HEK293T (cell line): ENCODE results near the gene MAD2L1.

Experiments used
- CTBP1 ChIP-seq: fragments of 450-650 bp; IDR thresholded peaks from 2 replicates; pipeline ENCODE4 v1.6.1; 2016; ENCODE audit warnings: borderline replicate concordance
- FOXA1 ChIP-seq: fragments of 450-650 bp; IDR thresholded peaks from 2 replicates; pipeline ENCODE4 v1.6.1; 2016; ENCODE audit warnings: mild to moderate bottlenecking
- FOXM1 ChIP-seq: fragments of 450-650 bp; IDR thresholded peaks from 2 replicates; pipeline ENCODE4 v1.6.1; 2017; ENCODE audit warnings: mild to moderate bottlenecking, borderline replicate concordance
- NFRKB ChIP-seq: fragments of 450-650 bp; IDR thresholded peaks from 2 replicates; pipeline ENCODE4 v1.6.1; 2016; ENCODE audit warnings: mild to moderate bottlenecking, moderate library complexity
- TARDBP ChIP-seq: fragments of 450-650 bp; IDR thresholded peaks from 2 replicates; pipeline ENCODE4 v1.6.1; 2016

GRCh38 chr4:120084327-120084726 is 17.7 kb upstream of the MAD2L1 start:
- no peak for TF ChIP-seq FOXM1
- TF ChIP-seq CTBP1 = no peak
- no peak for TF ChIP-seq TARDBP
- TF ChIP-seq FOXA1 = no peak
- no peak for TF ChIP-seq NFRKB
